Colonic mucosa (tissue), 4 donors: ENCODE data around the gene UNC93B1. TPM values are rescaled to one million over a fixed set of nuclear protein-coding genes. Genes with fewer than 3 reads are reported as not detected.

Experiments used
- DNase-seq: peaks from one replicate; pipeline ENCODE4 v3.0.0-alpha.2; 2020
- H3K27ac ChIP-seq: fragments of 200-600 bp; one replicate; pipeline ENCODE4 v1.8.0; 2021
- H3K27me3 ChIP-seq: fragments of 200-600 bp; one replicate; pipeline ENCODE4 v1.8.0; 2021
- H3K36me3 ChIP-seq: fragments of 200-600 bp; one replicate; pipeline ENCODE4 v1.8.0; 2021
- H3K4me1 ChIP-seq: fragments of 200-600 bp; one replicate; pipeline ENCODE4 v1.8.0; 2021; ENCODE audit warnings: mild to moderate bottlenecking
- H3K4me3 ChIP-seq: fragments of 200-600 bp; one replicate; pipeline ENCODE4 v1.8.0; 2021
- H3K9ac ChIP-seq, 2 donors: one replicate each; pipeline ENCODE4 v1.7.0; 2013; ENCODE audit warnings: control low read depth in 2 of 2, low read depth in 2 of 2, low read length in 2 of 2
- H3K9me3 ChIP-seq: fragments of 200-600 bp; one replicate; pipeline ENCODE4 v1.8.0; 2021
- intact Hi-C: fragments of 100-400 bp; cut with DNase I; formaldehyde crosslinking; loops from one replicate; pipeline ENCODE4 v1.14.1; 2022
- total RNA-seq, 2 donors: library from RNA; stranded (reverse); fragmentation: NEBNext Ultra II Directional in 1 of 2; extraction: Animal tissue kit (Norgen Biotek cat#: 25700) in 1 of 2; gene quantifications; one replicate each; pipeline ENCODE4 v1.2.1, GENCODE V29; 2021
- TF ChIP-seq, protein P1 (sequence below): fragments of 200-600 bp; IDR thresholded peaks from one replicate; pipeline ENCODE4 v1.8.0; 2022; ENCODE audit warnings: antibody characterized with exemption, mild to moderate bottlenecking
- donor health status: healthy.
- donor health status: DM: no; HTN: no; CAD: no.
- donor health status: DM: no; HTN: no; CAD: no.

UNC93B1 gene
- total RNA-seq, 2 donors from 2014 or later, result 46.3 to 55.4 TPM

DNA sequence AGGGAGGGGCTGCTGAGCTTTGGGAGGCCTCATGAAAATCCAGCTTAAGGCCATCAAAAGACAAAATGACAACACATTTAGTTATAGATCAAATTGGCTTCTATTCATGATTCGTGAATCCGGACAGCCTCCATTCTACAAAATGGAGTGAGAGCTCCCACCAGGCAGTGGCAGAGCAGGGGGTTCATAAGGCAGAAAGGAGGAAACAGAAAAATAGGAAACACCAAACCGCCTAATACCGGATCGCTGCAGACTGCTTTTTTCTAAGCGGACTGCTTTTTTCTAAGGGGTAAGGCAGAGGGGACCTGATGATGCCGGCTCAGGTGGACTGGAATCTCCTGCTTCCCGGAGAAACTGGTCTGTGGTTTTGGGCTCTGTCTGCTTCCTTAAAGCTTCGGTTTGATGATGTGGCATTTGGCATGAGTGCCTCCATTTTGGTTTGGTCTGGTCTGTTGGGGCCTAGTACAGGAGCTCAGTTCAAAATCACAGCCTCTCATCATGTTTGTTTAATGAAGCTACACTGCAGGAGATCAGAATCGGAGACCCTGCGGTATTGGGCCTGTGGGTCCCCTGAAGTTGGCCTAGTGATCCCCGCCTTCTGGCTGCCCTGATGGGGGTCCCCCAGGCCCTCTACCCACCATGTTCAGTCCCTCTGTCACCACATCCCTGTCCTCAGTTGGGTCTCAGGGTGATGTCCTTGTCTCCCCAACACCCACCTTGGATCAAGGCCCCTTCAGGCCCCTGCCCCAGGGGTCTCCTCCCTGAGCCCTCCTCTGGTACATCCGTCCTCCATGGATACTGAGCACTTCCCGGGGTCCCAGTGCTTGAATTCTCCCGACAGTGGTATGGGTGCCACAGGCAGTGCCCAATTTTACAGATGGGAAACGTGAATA, 7.4 kb upstream of the UNC93B1 start:
- intact Hi-C loops, result no loop called here
- Histone ChIP-seq H3K4me1 (peaks cover 13% of the 10 kb centered on the region), H3K9ac (peak overlapping the region; percentile 44 to 94)

DNA sequence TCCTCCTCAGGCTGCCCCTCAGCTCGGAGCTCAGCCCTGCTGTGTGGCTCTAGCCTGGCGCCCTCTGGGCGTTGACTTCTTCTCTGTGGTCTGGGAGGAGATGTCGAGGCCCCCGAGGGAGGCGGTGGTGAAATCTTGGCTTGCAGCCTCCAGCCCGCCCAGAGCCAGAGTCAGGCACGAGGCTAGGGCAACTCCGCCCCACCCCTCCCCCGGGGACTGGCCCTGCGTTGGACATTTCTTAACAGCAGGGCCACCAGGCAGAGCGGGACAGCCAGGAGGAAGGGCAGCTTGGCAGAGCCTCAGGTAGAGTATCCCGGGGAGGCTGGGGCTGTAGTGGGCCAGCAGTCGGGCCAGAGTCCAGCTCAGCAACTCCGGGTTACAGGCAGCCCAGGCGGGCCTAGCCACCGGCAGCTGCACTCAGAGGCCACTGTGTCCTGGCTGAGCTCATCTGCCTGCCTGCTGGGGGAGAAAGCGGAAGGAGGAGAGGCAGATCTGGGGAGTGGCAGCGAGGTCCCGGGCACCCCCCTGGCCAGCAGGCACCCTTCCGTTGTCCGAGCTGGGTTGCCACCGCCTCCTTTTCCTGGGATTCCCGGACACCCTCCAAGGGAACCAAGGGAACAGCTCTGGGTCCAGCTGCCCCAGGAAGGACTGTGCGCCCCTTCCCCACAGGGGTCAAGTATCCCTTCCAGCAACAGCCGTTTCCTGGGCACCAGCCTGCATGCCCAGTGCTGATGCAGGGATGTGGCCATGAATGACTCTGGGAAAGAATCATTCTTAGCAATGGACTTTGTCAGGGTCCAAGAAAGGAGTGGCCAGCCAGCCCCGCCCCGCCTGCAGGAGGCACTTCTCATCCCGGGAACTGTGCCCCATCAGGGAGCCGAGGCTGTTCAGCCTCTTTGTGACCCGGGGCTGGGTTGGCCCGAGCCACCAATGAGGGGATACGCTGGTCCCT, 6.5 kb upstream of the UNC93B1 start, which contains the start of gene ALDH3B1:
ALDH3B1 (plus strand) TSS at position 238 of the 952 bp plus-strand sequence. CDS start 4,971 bp downstream, outside the sequence.
- Histone ChIP-seq H3K27ac (peak within 1 kb of the TSS; percentile 93), H3K4me3 (peak within 1 kb of the TSS; percentile 29), H3K9me3 (no peaks in the 10 kb centered on the region), H3K27me3 (no peaks in the 10 kb centered on the region), H3K36me3 (no peaks in the 10 kb centered on the region), H3K9ac (peak within 1 kb of the TSS; percentile 37 to 94), H3K4me1 (peaks cover 13% of the 10 kb centered on the region)
- peak; percentile 94 for DNase-seq
- intact Hi-C loops, result no loop called here
- TF ChIP-seq, protein P1, sequence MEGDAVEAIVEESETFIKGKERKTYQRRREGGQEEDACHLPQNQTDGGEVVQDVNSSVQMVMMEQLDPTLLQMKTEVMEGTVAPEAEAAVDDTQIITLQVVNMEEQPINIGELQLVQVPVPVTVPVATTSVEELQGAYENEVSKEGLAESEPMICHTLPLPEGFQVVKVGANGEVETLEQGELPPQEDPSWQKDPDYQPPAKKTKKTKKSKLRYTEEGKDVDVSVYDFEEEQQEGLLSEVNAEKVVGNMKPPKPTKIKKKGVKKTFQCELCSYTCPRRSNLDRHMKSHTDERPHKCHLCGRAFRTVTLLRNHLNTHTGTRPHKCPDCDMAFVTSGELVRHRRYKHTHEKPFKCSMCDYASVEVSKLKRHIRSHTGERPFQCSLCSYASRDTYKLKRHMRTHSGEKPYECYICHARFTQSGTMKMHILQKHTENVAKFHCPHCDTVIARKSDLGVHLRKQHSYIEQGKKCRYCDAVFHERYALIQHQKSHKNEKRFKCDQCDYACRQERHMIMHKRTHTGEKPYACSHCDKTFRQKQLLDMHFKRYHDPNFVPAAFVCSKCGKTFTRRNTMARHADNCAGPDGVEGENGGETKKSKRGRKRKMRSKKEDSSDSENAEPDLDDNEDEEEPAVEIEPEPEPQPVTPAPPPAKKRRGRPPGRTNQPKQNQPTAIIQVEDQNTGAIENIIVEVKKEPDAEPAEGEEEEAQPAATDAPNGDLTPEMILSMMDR, result no peak

More for the DNA sequence above, 7.4 kb upstream of the UNC93B1 start:
- H3K9me3 ChIP-seq, result no peaks in the 10 kb centered on the region
- H3K4me3 ChIP-seq, result peak overlapping the region; percentile 29
- peak overlapping the region; percentile 93 for H3K27ac ChIP-seq
- H3K36me3 ChIP-seq, result no peaks in the 10 kb centered on the region
- no peak for DNase-seq
- no peaks in the 10 kb centered on the region for H3K27me3 ChIP-seq
- TF ChIP-seq, protein P1, result no peak

DNA sequence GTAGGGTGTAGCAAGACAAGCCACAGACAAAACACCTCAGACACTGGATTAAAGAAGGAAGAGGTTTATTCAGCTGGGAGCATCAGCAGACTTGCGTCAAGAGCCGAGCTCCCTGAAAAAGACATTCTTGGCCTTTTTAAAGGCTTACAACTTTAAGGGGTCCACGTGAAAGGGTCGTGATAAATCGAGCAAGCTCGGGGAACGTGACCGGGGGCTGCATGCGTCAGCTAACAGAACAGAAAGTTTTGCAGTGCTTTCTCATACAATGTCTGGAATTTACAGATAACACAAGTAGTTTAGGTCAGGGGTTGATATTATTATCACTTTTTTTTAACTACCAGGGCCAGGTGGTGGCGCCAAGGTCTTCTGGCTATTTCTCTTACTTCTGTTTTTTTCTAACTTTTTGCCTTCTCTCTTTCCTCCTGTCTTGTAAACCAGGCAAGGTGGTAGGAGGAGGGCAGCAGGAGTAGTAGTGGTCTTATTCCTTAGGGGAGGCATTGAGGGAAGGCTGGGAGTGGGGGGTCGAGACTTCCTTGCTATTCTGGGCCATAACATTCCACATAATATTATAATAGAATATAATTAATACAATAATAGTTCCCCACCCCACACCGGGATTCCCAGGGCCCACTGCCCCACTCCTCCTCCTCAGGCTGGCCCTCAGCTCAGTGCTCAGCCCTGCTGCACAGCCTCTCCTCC, 5.6 kb upstream of the UNC93B1 start:
- H3K27me3 ChIP-seq, result no peaks in the 10 kb centered on the region
- no peaks in the 10 kb centered on the region for H3K9me3 ChIP-seq
- H3K4me3 ChIP-seq, result peak overlapping the region; percentile 29
- no peak for DNase-seq
- TF ChIP-seq, protein P1, result no peak
- H3K9ac ChIP-seq, result peak overlapping the region; percentile 37 to 94
- no peaks in the 10 kb centered on the region for H3K36me3 ChIP-seq
- intact Hi-C loops, result no loop called here
- H3K27ac ChIP-seq, result peak overlapping the region; percentile 93
- H3K4me1 ChIP-seq, result peaks cover 13% of the 10 kb centered on the region

DNA sequence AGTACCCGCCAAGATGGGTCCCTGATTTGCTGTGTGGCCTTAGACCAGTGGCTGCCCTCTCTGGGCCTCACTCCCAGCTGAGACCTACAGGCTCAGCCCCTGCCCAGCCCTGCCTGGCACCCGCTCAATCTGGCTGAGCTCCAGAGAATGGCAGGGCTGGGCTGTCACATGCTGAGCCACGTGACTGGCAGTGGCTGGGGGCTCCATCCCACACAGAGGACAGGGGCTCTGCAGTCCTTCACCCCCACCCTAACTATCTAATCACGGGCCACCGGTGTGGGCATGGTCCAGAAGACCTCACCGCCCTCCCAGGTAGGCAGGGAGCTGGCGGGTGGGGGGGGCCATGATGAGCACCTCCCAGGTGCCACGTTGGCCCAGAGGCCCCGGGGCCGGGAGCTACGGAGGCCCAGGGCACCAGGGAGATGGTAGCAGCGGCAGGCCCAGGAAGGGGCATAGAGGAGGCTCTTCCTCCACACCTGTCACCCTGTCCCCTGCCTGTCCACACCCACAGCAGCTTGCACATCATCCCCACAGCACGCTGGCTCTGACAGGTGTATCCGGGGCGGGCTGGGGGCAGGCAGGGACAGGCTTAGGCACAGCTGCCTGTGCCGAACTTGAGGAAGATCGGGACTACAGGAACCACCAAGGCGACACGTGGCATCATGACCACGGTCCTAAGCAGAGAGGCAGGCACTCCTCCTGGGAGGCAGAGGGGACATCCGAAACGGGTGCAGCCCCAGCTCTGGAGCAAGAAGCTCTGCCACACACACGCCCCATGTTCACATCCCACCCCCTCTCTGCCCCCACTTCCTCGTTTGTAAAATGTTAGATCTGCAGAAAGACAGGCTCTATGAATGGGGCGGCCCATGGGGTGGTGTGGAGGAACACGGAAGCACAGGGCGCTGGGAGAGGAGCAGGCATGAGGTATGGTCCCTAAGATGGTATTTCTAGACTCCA, 4.8 kb upstream of the UNC93B1 start:
- TF ChIP-seq, protein P1, result no peak
- DNase-seq, result peak; percentile 87
- peak overlapping the region in 1 of 2 donors; percentile 58 for H3K9ac ChIP-seq
- intact Hi-C loops, result no loop called here
- no peaks in the 10 kb centered on the region for H3K27me3 ChIP-seq
- H3K27ac ChIP-seq, result no peak overlapping the region
- H3K36me3 ChIP-seq, result no peaks in the 10 kb centered on the region
- peaks cover 6% of the 10 kb centered on the region for H3K4me1 ChIP-seq
- H3K9me3 ChIP-seq, result no peaks in the 10 kb centered on the region
- no peak overlapping the region for H3K4me3 ChIP-seq
